Measurements from ENCODE around the gene MCL1.

The MCL1 gene

DNA sequence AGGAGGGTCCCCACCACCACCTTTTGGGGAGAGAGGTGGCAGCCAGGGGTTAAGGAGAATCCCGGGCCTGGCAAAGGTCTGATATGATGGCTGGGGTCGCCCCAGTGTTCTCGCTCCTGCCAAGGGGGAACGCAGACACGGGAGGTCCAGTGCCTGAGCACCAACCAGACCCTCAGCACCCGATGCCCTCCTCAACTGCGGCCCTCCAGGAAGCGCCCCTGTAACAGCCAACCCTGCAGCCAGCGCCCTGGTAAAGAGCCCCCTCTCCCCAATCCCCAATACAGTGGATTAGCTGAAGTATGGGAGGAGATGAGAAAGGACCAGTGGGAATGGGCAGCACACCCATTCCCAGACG lies 19.8 kb downstream of the MCL1 start:
- DNase-seq: no peak
- TF ChIP-seq, protein P1, sequence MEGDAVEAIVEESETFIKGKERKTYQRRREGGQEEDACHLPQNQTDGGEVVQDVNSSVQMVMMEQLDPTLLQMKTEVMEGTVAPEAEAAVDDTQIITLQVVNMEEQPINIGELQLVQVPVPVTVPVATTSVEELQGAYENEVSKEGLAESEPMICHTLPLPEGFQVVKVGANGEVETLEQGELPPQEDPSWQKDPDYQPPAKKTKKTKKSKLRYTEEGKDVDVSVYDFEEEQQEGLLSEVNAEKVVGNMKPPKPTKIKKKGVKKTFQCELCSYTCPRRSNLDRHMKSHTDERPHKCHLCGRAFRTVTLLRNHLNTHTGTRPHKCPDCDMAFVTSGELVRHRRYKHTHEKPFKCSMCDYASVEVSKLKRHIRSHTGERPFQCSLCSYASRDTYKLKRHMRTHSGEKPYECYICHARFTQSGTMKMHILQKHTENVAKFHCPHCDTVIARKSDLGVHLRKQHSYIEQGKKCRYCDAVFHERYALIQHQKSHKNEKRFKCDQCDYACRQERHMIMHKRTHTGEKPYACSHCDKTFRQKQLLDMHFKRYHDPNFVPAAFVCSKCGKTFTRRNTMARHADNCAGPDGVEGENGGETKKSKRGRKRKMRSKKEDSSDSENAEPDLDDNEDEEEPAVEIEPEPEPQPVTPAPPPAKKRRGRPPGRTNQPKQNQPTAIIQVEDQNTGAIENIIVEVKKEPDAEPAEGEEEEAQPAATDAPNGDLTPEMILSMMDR (IDR thresholded peaks at IDR 0.05): no peak
- Mint-ChIP-seq H3K27ac (no peak overlapping the region), H3K9me3 (no peaks in the 10 kb centered on the region), H3K36me3 (ENCODE audit: low read depth) (no peaks in the 10 kb centered on the region), H3K4me1 (peaks cover 80% of the 10 kb centered on the region), H3K4me3 (no peak overlapping the region), H3K27me3 (ENCODE audit: low read depth, poor library complexity) (peaks cover 2% of the 10 kb centered on the region)

GRCh38 chr1:150558761-150559655 lies 20.4 kb downstream of the MCL1 start:
- Mint-ChIP-seq H3K9me3 (no peaks in the 10 kb centered on the region), H3K27ac (no peak overlapping the region), H3K4me1 (peaks cover 79% of the 10 kb centered on the region), H3K36me3 (ENCODE audit: low read depth) (no peaks in the 10 kb centered on the region), H3K27me3 (ENCODE audit: low read depth, poor library complexity) (peaks cover 2% of the 10 kb centered on the region), H3K4me3 (no peak overlapping the region)
- TF ChIP-seq, protein P1 (IDR thresholded peaks at IDR 0.05): no peak
- DNase-seq: no peak

GRCh38 chr1:150558303-150558704 lies 21.1 kb downstream of the MCL1 start:
- Mint-ChIP-seq H3K27ac (no peak overlapping the region), H3K27me3 (ENCODE audit: low read depth, poor library complexity) (peaks cover 2% of the 10 kb centered on the region), H3K4me3 (no peak overlapping the region), H3K4me1 (peaks cover 76% of the 10 kb centered on the region), H3K36me3 (ENCODE audit: low read depth) (no peaks in the 10 kb centered on the region), H3K9me3 (no peaks in the 10 kb centered on the region)
- TF ChIP-seq, protein P1 (IDR thresholded peaks at IDR 0.05): no peak
- no peak for DNase-seq

- TF ChIP-seq, protein P1 (IDR thresholded peaks at IDR 0.05): no peak
- H3K27ac Mint-ChIP-seq: no peak overlapping the region
- no peaks in the 10 kb centered on the region for H3K9me3 Mint-ChIP-seq
- DNase-seq: no peak
- peaks cover 2% of the 10 kb centered on the region for H3K27me3 Mint-ChIP-seq (ENCODE audit: low read depth, poor library complexity)
- no peaks in the 10 kb centered on the region for H3K36me3 Mint-ChIP-seq (ENCODE audit: low read depth)
- H3K4me1 Mint-ChIP-seq: peaks cover 76% of the 10 kb centered on the region
- H3K4me3 Mint-ChIP-seq: no peak overlapping the region
Measured at GRCh38 chr1:150557813-150558212, 21.6 kb downstream of the MCL1 start.

GRCh38 chr1:150557065-150557600 lies 22.3 kb downstream of the MCL1 start:
- H3K36me3 Mint-ChIP-seq (ENCODE audit: low read depth): no peaks in the 10 kb centered on the region
- TF ChIP-seq, protein P1 (IDR thresholded peaks at IDR 0.05): no peak
- H3K27me3 Mint-ChIP-seq (ENCODE audit: low read depth, poor library complexity): peaks cover 2% of the 10 kb centered on the region
- DNase-seq: no peak
- no peaks in the 10 kb centered on the region for H3K9me3 Mint-ChIP-seq
- H3K27ac Mint-ChIP-seq: no peak overlapping the region
- peaks cover 76% of the 10 kb centered on the region for H3K4me1 Mint-ChIP-seq
- no peak overlapping the region for H3K4me3 Mint-ChIP-seq
